DMS153 (cell line): Measurements from ENCODE around the gene POU3F3.

Experiments
- DNase-seq: peaks from one replicate; lab custom pipeline; 2025; lab: John Stamatoyannopoulos, UW

Gene POU3F3

GRCh38 chr2:104846786-104847585, 6.9 kb upstream of the POU3F3 start:
- DNase-seq: no peak

DNA sequence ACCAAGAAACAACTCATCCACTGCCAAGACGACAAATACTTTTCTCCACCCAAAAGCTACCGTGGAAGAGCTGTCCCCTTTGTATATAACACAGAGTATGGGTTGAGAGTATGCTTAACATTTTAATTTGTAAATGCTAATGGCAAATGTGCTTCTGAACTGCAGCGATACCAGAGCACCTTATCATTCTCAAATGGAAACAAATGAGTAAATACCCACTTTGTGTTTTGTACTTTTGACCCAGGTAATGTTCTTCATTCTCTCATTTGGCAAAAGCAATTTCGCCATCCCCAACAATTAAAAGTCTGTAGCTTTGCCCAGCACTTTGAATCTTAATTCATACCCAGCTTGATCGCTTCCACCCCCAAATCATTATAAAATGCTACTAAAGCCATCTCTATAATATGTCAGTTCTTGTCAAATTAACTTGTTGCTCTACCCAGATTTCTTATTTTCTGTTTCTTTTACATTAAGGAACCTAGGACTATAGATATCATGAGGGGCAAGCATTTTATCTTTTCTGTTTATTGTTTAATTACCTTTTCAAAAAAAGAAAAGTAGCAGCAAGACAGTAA, 6.2 kb upstream of the POU3F3 start:
- no peak for DNase-seq

DNA sequence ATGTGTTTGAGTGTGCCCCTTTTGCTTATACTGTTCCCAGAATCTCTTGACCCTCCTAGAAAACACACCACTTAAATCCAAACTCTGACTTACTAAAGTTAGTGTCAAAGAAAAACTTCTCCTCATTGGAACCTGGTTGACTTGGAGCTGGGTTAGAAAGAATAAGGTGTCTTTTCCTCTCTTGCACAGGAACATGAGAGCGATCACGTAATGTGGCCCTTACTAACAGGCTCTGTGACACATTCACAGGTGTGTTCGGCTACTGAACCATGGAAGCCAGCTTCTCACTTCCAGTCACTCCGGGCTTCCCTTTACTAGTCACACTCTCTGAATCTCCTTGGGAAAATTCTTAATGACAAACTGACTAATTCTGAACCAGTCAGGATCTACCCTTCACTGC, 5.4 kb upstream of the POU3F3 start:
- no peak for DNase-seq

DNA sequence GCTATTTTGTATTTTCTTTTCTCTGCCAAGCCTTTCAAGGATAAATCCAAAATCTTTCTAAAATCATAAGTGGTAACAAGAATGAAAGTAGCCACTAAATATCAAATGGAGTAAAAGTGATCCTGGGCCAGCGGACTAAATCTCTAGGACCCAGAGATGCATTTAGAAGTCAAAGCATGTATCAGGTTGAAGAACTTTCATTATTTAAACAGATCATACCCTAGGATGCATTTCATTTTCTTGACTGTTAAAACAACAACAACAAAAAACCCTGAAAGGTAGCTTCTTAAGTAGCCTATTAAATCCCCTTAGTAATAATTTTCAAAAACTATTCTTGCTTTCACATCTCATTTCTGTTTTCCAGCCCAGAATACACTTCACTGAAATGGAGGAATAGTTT, 4.8 kb upstream of the POU3F3 start:
- DNase-seq: no peak

GRCh38 chr2:104849618-104850141, 4.2 kb upstream of the POU3F3 start:
- DNase-seq: peak; percentile 69

- no peak for DNase-seq
Observed at GRCh38 chr2:104850361-104851290, 3.3 kb upstream of the POU3F3 start.

DNA sequence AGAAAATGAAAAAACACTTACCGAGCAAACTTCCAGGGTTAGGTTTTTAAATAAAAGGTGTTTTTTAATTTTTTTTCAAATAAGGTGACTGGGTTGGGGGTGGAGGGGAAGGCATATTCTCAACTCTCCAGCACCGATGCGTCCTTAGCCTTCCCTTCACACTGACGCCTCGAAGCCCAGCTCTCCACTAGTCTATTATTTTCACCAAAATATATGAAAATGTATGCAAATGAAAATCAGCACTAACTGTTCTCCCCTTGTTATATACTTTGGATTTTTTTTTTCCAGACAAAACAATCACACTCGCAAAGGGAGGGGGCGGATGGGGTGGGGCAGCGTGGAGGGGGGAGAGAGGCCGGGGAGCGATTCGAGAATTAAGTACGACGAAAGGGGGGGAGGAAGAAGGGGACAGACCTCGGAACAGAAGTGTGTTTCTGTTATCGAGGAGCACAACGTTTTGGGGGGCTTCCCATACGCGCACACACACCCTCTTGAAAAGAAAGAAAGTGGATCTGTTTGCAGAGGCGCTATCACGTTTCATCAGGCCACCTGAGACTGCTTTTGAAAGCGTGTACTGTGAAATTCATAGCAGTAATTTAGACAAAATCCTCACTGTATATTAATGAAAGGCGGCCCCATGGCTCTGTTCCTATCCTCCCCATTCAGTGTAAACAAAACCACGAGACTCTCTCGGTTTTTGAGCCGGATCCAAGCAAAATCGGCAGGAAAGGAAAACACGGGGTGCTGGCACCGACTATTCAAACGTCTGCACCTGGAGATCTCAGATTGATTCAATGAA, 2.4 kb upstream of the POU3F3 start:
- peak; percentile 46 for DNase-seq

DNA sequence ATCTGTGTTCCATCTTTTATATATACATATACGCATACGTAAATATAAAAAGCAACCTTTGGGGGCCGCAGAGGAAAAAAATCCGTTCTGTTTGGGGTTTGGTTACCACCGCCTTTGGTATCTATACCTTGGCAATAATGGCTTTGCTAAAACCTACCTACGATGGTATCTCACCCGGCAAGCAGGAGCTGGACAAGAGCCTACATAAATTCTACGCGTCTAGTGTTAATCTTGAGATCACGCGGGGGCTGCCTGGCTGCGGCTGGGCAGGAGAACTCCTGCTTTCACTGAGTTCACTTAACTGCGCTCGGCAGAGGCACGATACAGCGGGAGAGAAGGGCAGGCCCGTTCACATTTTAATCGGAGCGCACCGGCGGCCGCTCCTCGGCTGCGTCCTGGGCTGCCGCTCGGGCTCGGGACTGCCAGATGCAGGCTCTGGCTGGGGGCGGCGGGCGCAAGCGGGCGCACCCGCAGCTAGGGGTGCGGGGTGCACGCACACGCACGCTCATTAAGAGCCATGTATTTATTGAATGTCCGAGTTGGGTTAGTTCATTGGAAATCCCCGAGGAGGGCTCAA, 1.7 kb upstream of the POU3F3 start:
- DNase-seq: peak; percentile 51

- no peak for DNase-seq
Observed at GRCh38 chr2:104854498-104855220, 744 bp downstream of the POU3F3 start.

DNA sequence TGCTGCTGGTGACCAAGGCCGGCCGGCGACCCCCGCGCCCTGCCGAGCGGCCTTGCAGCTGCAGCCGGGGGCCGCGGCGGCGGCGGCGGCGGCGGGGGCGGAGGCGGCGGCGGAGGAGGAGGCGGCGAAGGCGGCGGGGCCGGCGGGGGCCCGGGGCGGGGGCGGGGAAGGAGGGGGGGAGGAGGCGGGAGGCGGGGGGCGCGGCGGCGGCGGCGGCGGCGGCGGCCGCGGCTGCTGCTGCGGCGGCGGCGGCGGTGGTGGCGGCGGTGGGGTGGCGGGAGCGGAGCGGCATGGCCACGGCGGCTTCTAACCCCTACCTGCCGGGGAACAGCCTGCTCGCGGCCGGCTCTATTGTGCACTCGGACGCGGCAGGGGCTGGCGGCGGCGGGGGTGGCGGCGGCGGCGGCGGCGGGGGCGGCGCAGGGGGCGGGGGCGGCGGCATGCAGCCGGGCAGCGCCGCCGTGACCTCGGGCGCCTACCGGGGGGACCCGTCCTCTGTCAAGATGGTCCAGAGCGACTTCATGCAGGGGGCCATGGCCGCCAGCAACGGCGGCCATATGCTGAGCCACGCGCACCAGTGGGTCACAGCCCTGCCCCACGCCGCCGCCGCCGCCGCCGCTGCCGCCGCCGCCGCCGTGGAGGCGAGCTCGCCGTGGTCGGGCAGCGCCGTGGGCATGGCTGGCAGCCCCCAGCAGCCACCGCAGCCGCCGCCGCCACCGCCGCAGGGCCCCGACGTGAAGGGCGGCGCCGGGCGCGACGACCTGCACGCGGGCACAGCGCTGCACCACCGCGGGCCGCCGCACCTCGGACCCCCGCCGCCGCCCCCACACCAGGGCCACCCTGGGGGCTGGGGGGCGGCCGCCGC, 1.5 kb downstream of the POU3F3 start:
- DNase-seq: no peak

- no peak for DNase-seq
Observed at GRCh38 chr2:104856086-104856972, 2.4 kb downstream of the POU3F3 start.

DNA sequence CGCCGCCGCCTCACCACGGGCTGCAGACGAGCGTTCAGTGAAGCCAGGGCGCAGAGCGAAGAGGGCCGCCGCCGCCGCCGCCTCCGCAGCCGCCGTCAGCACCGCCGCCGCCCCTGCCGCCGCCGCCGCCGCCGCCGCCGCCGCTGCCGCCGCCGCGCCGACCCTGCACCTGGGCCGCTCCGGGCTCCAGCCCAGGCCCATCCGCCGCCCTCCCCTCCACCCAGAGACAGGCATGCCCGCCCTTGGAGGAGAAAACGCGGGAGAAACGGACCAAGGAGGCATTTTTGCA, 3.0 kb downstream of the POU3F3 start:
- DNase-seq: no peak

- DNase-seq: no peak
Observed at GRCh38 chr2:104857262-104858005, 3.5 kb downstream of the POU3F3 start.

GRCh38 chr2:104858006-104858978, 4.4 kb downstream of the POU3F3 start:
- DNase-seq: no peak

DNA sequence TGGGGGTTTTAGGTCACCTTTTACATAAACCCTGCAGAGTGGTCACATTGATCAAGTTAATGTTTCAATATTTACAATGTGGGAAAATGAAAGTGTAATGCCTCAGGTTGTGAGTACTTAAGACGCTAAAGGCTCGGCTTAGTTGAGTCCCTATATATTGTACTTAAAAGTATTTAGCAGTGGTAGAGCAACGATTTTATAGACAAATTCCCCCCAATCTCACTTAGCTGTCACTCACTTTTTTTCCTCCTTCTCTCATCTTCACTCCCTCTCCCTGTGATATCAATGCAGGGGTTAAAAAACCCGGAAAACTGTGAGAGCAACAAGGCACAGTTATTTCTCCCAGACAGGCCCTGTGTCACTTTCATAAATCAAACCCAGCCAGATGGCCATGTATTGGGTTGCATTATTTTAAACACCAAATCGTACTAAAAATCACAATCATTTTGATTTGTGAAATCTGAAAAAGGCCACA, 5.4 kb downstream of the POU3F3 start:
- no peak for DNase-seq

GRCh38 chr2:104859766-104860450, 6.0 kb downstream of the POU3F3 start:
- no peak for DNase-seq
